ENCODE results near the gene KAT6B. TPM values are rescaled to one million over a fixed set of nuclear protein-coding genes. Genes with fewer than 3 reads are reported as not detected.

KAT6B gene
- polyA plus RNA-seq, 1 donor from 2014 or later = 11.5 TPM

- H3K9me3 ChIP-seq (ENCODE audit: low read length) = no peaks in the 10 kb centered on the region
- no peaks in the 10 kb centered on the region for H3K36me3 ChIP-seq (ENCODE audit: insufficient read depth, low read length)
- no peaks in the 10 kb centered on the region for H3F3A ChIP-seq (ENCODE audit: insufficient read depth, low read length, poor library complexity, severe bottlenecking)
- no peak overlapping the region for H3K9ac ChIP-seq (ENCODE audit: low read length)
- H3K9me2 ChIP-seq (ENCODE audit: insufficient read depth, low read length) = no peaks in the 10 kb centered on the region
- no peaks in the 10 kb centered on the region for H3K27me3 ChIP-seq (ENCODE audit: insufficient read depth, low read depth, low read length)
- H4K20me1 ChIP-seq (ENCODE audit: insufficient read depth) = no peaks in the 10 kb centered on the region
- peaks cover 20% of the 10 kb centered on the region for H3K79me2 ChIP-seq (replicated peaks; ENCODE audit: insufficient read depth, low read length)
- no peak overlapping the region for H3K27ac ChIP-seq (ENCODE audit: low read length)
- H2AFZ ChIP-seq (ENCODE audit: low read depth, low read length) = no peak overlapping the region
- H3K4me3 ChIP-seq (ENCODE audit: low read length) = no peak overlapping the region
- TF ChIP-seq EP300 (conservative IDR thresholded peaks at IDR 0.05; ENCODE audit: poor library complexity, severe bottlenecking) (no peak), SMC3 (conservative IDR thresholded peaks at IDR 0.05; ENCODE audit: poor library complexity) (no peak), EZH2 (IDR thresholded peaks at IDR 0.05; ENCODE audit: borderline replicate concordance, insufficient read depth, low read length, poor library complexity, severe bottlenecking) (no peak), RAD21 (conservative IDR thresholded peaks at IDR 0.05) (no peak), POLR2AphosphoS5 (IDR thresholded peaks at IDR 0.05) (no peak), MXI1 (conservative IDR thresholded peaks at IDR 0.05; ENCODE audit: poor library complexity, severe bottlenecking) (no peak), TAF1 (IDR thresholded peaks at IDR 0.05; ENCODE audit: low read depth) (no peak)
- TF ChIP-seq, protein P1, sequence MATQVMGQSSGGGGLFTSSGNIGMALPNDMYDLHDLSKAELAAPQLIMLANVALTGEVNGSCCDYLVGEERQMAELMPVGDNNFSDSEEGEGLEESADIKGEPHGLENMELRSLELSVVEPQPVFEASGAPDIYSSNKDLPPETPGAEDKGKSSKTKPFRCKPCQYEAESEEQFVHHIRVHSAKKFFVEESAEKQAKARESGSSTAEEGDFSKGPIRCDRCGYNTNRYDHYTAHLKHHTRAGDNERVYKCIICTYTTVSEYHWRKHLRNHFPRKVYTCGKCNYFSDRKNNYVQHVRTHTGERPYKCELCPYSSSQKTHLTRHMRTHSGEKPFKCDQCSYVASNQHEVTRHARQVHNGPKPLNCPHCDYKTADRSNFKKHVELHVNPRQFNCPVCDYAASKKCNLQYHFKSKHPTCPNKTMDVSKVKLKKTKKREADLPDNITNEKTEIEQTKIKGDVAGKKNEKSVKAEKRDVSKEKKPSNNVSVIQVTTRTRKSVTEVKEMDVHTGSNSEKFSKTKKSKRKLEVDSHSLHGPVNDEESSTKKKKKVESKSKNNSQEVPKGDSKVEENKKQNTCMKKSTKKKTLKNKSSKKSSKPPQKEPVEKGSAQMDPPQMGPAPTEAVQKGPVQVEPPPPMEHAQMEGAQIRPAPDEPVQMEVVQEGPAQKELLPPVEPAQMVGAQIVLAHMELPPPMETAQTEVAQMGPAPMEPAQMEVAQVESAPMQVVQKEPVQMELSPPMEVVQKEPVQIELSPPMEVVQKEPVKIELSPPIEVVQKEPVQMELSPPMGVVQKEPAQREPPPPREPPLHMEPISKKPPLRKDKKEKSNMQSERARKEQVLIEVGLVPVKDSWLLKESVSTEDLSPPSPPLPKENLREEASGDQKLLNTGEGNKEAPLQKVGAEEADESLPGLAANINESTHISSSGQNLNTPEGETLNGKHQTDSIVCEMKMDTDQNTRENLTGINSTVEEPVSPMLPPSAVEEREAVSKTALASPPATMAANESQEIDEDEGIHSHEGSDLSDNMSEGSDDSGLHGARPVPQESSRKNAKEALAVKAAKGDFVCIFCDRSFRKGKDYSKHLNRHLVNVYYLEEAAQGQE (IDR thresholded peaks at IDR 0.05; ENCODE audit: borderline replicate concordance) = no peak
- TF ChIP-seq, protein P2, sequence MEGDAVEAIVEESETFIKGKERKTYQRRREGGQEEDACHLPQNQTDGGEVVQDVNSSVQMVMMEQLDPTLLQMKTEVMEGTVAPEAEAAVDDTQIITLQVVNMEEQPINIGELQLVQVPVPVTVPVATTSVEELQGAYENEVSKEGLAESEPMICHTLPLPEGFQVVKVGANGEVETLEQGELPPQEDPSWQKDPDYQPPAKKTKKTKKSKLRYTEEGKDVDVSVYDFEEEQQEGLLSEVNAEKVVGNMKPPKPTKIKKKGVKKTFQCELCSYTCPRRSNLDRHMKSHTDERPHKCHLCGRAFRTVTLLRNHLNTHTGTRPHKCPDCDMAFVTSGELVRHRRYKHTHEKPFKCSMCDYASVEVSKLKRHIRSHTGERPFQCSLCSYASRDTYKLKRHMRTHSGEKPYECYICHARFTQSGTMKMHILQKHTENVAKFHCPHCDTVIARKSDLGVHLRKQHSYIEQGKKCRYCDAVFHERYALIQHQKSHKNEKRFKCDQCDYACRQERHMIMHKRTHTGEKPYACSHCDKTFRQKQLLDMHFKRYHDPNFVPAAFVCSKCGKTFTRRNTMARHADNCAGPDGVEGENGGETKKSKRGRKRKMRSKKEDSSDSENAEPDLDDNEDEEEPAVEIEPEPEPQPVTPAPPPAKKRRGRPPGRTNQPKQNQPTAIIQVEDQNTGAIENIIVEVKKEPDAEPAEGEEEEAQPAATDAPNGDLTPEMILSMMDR (IDR thresholded peaks at IDR 0.05; ENCODE audit: poor library complexity, severe bottlenecking) = no peak
- H3K4me2 ChIP-seq (ENCODE audit: low read length) = no peak overlapping the region
Observed at GRCh38 chr10:74937266-74937856, 111.0 kb downstream of the KAT6B start.

- Histone ChIP-seq H3K27ac (ENCODE audit: low read length) (no peak overlapping the region), H2AFZ (ENCODE audit: low read depth, low read length) (no peak overlapping the region)
Observed at GRCh38 chr10:74944205-74944604, 117.8 kb downstream of the KAT6B start.

More at GRCh38 chr10:74944205-74944604, 117.8 kb downstream of the KAT6B start:
- TF ChIP-seq TAF1 (IDR thresholded peaks at IDR 0.05; ENCODE audit: low read depth) (no peak), POLR2AphosphoS5 (IDR thresholded peaks at IDR 0.05) (no peak), MXI1 (conservative IDR thresholded peaks at IDR 0.05; ENCODE audit: poor library complexity, severe bottlenecking) (no peak), RAD21 (conservative IDR thresholded peaks at IDR 0.05) (no peak)
- TF ChIP-seq, protein P2 (IDR thresholded peaks at IDR 0.05; ENCODE audit: poor library complexity, severe bottlenecking) = no peak
- peaks cover 26% of the 10 kb centered on the region for H3K79me2 ChIP-seq (replicated peaks; ENCODE audit: insufficient read depth, low read length)
- no peak overlapping the region for H3K9ac ChIP-seq (ENCODE audit: low read length)
- no peaks in the 10 kb centered on the region for H3K36me3 ChIP-seq (ENCODE audit: insufficient read depth, low read length)
- no peak overlapping the region for H3K4me3 ChIP-seq (ENCODE audit: low read length)
- H3K27me3 ChIP-seq (ENCODE audit: insufficient read depth, low read depth, low read length) = no peaks in the 10 kb centered on the region
- H4K20me1 ChIP-seq (ENCODE audit: insufficient read depth) = no peaks in the 10 kb centered on the region
- no peaks in the 10 kb centered on the region for H3K9me3 ChIP-seq (ENCODE audit: low read length)
- no peaks in the 10 kb centered on the region for H3F3A ChIP-seq (ENCODE audit: insufficient read depth, low read length, poor library complexity, severe bottlenecking)
- no peaks in the 10 kb centered on the region for H3K9me2 ChIP-seq (ENCODE audit: insufficient read depth, low read length)
- H3K4me2 ChIP-seq (ENCODE audit: low read length) = no peak overlapping the region
